Medulla oblongata (tissue), 1 donor: ENCODE data around the gene PITPNC1.
"Not testable (repeated sequence)": the region's sequence is repeated elsewhere in the genome, so short reads cannot be mapped to it uniquely, and the experiment has no call there.

Experiments
- DNase-seq: peaks from one replicate; pipeline ENCODE4 v3.0.0-alpha.2; 2015; ENCODE audit errors: extremely low spot score

The PITPNC1 gene

DNA sequence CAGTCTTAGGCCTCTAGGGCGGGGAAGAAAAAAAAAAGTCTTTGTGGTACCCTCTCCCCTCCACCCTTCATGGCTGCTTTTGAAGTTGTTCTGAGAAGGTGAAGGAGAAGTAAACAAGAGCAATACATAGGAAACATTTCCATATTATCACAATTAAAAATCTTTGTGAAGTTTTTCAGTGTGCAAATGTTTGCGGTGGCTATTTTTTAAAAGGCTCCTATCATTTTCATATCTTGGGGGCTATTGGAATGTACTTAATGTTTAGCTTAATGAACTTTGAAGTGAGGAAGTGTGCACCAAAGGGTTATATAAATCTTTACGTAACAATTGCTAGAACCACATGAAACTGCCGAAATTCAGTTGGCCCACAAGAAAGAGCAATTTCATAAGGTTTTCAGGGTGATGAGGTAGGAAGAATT is 348.3 kb downstream of the PITPNC1 start:
- DNase-seq, result no peak

DNA sequence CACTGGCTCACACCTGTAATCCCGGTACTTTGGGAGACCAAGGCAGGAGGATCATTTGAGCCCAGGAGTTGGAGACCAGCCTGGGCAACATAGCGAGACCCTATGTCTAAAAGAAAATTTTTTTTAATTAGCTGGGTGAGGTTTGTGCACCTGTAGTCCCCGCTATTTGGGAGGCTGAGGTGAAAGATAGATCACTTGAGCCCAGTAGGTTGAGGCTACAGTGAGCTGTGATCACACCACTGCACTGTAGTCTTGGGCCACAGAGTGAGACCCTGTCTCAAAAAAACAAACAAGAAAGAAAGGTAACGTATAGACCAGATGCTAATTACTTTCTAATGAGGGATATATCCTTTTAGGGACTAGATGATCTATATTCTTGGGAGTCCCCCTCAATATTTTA is 348.7 kb downstream of the PITPNC1 start:
- DNase-seq, result no peak

DNA sequence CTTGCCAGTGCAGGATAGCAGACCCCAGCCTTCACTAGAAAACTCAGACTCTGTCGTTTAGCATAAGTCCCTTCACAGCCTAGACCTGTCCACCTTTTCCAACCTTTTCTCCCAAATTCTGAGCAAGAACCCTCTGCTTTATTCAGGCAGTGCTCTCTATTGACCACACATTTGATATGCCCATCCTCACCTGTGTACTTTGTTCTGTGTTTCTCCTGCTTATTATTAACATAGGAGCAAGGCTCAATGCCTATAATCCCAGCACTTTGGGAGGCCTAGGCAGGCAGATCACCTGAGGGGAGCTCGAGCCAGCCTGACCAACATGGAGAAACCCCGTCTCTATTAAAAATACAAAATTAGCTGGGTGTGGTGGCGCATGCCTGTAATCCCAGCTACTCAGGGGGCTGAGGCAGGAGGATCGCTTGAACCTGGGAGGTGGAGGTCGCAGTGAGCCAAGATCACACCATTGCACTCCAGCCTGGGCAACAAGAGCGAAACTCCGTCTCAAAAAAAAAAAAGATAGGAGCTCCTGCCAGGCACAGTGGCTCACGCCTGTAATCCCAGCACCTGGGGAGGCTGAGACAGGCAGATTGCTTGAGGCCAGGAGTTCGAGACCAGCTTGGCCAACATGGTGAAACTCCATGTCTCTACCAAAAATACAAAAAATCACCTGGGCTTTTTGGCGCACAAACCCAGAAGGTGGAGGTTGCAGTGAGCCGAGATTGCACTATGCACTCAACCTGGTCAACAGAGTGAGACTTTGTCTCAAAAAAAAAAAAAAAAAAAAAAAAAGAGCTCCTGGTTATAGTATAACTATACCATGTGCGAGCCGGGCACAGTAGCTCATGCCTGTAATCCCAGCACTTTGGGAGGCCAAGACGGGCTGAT is 350.3 kb downstream of the PITPNC1 start:
- not testable (repeated sequence) for DNase-seq

DNA sequence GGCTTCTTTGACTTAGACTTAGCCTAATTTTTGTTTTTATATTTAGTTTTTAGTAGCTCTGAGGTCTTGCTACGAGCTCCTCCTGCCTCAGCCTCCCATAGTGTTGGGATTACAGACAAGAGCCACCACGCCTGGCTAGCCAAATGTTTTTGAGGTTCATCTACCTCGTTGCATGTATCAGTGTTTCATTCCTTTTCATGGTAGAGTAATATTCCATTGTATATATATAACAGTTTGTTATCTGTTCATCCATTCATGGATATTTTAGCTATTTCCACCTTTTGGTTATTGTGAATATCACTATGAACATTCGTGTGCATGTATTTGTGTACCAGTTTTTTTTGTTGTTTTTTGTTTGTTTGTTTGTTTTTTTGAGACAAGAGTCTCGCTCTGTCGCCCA is 352.8 kb downstream of the PITPNC1 start:
- no peak for DNase-seq

DNA sequence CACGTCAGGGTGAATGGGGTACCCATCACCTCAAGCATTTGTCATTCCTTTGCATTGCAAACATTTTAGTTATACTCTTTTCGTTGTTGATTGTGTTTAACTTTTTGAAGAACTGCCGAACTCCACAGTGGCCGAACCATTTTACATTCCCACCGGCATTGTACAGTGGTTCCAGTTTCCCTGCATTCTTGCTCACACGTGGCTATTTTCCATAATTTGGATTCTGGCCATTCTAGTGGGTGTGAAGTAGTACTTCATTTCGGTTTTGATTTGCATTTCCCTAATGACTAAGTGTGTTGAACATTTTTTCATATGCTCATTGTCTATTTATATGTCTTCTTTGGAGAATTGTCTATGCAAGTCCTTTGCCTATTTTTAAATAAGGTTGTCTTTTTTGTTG is 353.6 kb downstream of the PITPNC1 start:
- DNase-seq, result no peak

DNA sequence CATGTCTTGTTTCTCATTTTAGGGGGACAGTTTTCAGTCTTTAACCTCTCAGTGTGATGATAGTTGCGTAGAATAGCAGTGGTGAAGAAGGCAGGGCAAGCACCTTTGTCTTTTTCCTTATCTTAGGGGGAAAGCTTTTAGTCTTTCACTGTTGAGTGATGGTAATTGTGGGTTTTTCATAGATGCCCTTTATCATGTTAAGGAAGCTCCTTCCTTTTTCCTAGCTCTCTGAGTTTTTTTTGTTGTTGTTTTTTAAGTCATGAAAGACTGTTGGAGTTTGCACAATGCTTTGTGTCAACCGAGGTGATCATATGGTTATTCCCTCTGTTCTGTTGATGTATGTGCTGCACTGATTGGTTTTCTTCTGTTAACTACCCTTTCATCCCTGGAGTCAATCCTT is 356.4 kb downstream of the PITPNC1 start:
- no peak for DNase-seq

DNA sequence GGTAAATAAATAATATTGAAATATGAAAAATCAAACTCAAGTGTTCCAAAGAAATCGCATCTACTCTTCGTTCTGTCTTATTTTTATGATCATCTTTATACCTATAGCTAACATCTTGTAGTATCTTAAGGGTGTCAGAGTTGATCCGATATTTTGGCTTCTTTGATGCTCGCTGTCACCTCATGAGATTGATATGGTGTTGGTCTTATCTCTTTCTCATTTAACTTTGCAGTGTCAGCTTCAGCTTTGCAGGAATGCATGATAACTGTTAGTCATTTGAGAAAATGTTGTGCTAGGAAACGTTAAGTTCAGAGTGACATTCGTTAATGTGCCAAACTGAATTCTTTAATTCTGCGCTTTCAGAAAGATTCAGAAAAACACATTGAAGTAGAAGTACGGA is 360.1 kb downstream of the PITPNC1 start:
- no peak for DNase-seq

GRCh38 chr17:67742025-67742424 is 364.9 kb downstream of the PITPNC1 start:
- DNase-seq, result no peak
